ENCODE measurements around the gene PTP4A1. TPM values are rescaled to one million over a fixed set of nuclear protein-coding genes. Genes with fewer than 3 reads are reported as not detected.

The PTP4A1 gene
- total and polyA plus RNA-seq, 2 donors (not counting 1 experiment from before 2014, with no cell fraction given) = 48.1 to 64.5 TPM

DNA sequence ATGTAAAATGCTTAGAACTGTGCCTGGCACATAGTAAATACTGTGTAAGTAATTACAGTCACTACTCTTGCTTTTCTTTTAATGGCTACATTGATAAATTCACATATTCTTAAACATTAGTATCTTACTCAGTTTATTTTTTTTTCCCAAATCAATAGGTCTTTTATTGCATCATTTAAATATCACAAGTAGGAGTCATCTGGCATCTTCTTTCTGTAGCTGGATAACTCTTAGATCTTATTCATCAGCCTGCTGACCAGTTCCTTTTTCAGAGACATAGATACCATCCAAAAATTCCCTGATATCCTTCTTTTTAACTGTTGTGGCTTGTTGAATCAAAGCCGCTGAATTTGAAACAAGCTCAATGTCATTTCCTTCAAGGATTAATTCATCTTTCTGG, 43.3 kb downstream of the PTP4A1 start:
- Histone ChIP-seq H3K36me3 (ENCODE audit: control insufficient read depth, insufficient read depth, low read length) (no peaks in the 10 kb centered on the region), H3K27ac (ENCODE audit: insufficient read depth, low read length) (no peak overlapping the region), H2AFZ (ENCODE audit: low read length) (no peak overlapping the region), H3K4me2 (ENCODE audit: extremely low read depth, insufficient read depth, low read length) (no peak overlapping the region), H3K4me1 (ENCODE audit: control insufficient read depth, extremely low read depth, insufficient read depth, low read length) (no peaks in the 10 kb centered on the region), H3K79me2 (ENCODE audit: control insufficient read depth, insufficient read depth, low read length) (no peaks in the 10 kb centered on the region), H3K9ac (ENCODE audit: insufficient read depth, low read length) (no peak overlapping the region), H4K20me1 (ENCODE audit: control insufficient read depth, extremely low read depth, insufficient read depth, low read length) (no peaks in the 10 kb centered on the region), H3K9me3 (ENCODE audit: control insufficient read depth, insufficient read depth, low read depth, low read length) (no peaks in the 10 kb centered on the region), H3K27me3 (ENCODE audit: control insufficient read depth, insufficient read depth, low read length) (peaks cover 7% of the 10 kb centered on the region), H3K4me3 (replicated peaks in 1 of 4; ENCODE audit: control extremely low read depth in 1 of 4, insufficient read depth in 1 of 4, low read depth in 3 of 4, low read length in 4 of 4) (no peak overlapping the region)
- TF ChIP-seq, protein P1, sequence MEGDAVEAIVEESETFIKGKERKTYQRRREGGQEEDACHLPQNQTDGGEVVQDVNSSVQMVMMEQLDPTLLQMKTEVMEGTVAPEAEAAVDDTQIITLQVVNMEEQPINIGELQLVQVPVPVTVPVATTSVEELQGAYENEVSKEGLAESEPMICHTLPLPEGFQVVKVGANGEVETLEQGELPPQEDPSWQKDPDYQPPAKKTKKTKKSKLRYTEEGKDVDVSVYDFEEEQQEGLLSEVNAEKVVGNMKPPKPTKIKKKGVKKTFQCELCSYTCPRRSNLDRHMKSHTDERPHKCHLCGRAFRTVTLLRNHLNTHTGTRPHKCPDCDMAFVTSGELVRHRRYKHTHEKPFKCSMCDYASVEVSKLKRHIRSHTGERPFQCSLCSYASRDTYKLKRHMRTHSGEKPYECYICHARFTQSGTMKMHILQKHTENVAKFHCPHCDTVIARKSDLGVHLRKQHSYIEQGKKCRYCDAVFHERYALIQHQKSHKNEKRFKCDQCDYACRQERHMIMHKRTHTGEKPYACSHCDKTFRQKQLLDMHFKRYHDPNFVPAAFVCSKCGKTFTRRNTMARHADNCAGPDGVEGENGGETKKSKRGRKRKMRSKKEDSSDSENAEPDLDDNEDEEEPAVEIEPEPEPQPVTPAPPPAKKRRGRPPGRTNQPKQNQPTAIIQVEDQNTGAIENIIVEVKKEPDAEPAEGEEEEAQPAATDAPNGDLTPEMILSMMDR (conservative IDR thresholded peaks at IDR 0.05 in 1 of 2, IDR thresholded peaks at IDR 0.05 in 1 of 2; ENCODE audit: low read depth in 1 of 2, low read length in 2 of 2) = no peak
- no peak for TF ChIP-seq EZH2 (IDR thresholded peaks at IDR 0.05; ENCODE audit: low read length, missing control alignments)
- peak in 1 of 2 donors; percentile 18 for DNase-seq (ENCODE audit: low read depth in 2 of 2)

Other genes starting within 250 kb of the PTP4A1 start
- 56.8 and 71.5 TPM in 2 replicates for gene PHF3, start 63.3 kb downstream of the PTP4A1 start, total RNA-seq
- 17.6 and 22.2 TPM in 2 replicates for gene PHF3, start 63.3 kb downstream of the PTP4A1 start, polyA plus RNA-seq